Activated naive CD4-positive, alpha-beta T cell treated with anti-CD3 and anti-CD28 coated beads, Interleukin-2, amount 10 ng/mL, durations not matched to agents 7 days and 5 days (primary cell): ENCODE results near the gene TMEM72.

Experiments used
- CTCF ChIA-PET: fragments of 350-600 bp; sonication (Branson Sonifier 250); formaldehyde crosslinking; loops from one replicate; lab custom pipeline; 2021; ENCODE audit warnings: antibody characterized with exemption; lab: Charles Lee
- DNase-seq: peaks from one replicate; pipeline ENCODE4 v3.0.0-alpha.2; 2020
- H3K27ac Mint-ChIP-seq: one replicate; pipeline ENCODE4 v1.8.0; 2021; ENCODE audit warnings: mild to moderate bottlenecking, moderate library complexity, mixed read lengths
- H3K27me3 Mint-ChIP-seq: one replicate; pipeline ENCODE4 v1.8.0; 2021; ENCODE audit warnings: mild to moderate bottlenecking, mixed read lengths
- H3K36me3 Mint-ChIP-seq: one replicate; pipeline ENCODE4 v1.8.0; 2021; ENCODE audit warnings: mixed read lengths
- H3K4me1 Mint-ChIP-seq: one replicate; pipeline ENCODE4 v1.8.0; 2021; ENCODE audit warnings: mixed read lengths
- H3K4me3 Mint-ChIP-seq: one replicate; pipeline ENCODE4 v1.8.0; 2021; ENCODE audit warnings: mild to moderate bottlenecking, moderate library complexity, mixed read lengths
- H3K9me3 Mint-ChIP-seq: one replicate; pipeline ENCODE4 v1.8.0; 2021; ENCODE audit warnings: mixed read lengths

The TMEM72 gene

GRCh38 chr10:44979281-44980191 lies 68.4 kb downstream of the TMEM72 start:
- Mint-ChIP-seq H3K36me3 (no peaks in the 10 kb centered on the region), H3K4me3 (no peak overlapping the region), H3K9me3 (no peaks in the 10 kb centered on the region), H3K27me3 (peaks cover 18% of the 10 kb centered on the region), H3K27ac (peak overlapping the region; percentile 11), H3K4me1 (peaks cover 16% of the 10 kb centered on the region)
- CTCF ChIA-PET, result interaction anchor here (0.8 to 2.2 kb wide), 7 partner anchors 10 to 47 kb away, joined by 3 to 11 read pairs (median 3); partner anchors contain the start of gene ZNF22
- no peak for DNase-seq

DNA sequence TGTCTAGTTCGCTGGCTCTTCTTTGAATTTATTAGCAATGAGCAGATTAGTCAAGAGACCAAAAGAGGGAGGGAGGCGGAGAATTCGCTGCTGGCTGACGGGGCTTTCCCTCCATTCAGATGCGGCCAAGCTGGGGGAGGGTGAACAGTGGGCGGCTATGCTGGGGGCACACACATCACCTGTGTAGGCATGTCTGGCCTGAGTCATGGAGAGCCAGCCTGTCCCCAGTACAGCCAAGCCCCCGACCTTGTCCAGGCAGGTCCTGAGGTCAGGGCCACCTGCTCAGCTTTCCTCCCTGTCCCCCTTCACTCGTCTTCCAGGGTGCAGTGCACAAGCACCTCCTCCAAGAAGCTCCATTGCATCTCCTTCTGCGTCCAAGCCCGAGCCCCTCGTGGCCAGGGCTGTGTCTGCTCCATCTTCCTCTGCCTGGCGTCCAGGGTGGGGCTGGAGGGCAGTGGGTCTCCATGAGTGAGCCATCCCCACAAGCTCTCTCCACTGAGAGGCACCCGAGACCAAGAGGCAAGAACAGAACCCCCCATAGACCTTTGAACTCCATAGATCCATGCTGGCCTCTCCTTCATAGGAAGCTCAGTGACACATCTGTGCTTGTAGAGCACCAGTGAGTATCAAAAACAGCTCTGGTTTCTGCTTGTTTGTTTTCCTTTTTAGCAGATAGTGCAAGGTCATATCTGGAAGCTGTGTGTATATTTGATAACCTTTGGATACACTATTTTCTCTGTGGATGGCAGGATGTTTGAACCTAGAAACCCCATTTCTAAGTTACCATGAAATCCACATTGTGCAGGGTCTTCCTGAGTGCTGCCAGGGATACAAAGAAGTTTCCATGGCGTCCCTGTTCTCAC lies 69.4 kb downstream of the TMEM72 start:
- no peak for DNase-seq
- no peak overlapping the region for H3K27ac Mint-ChIP-seq
- CTCF ChIA-PET, result interaction anchor here (0.9 to 2.2 kb wide), 5 partner anchors 12 to 48 kb away, joined by 3 to 10 read pairs (median 6); no protein-coding TSS in a partner anchor
- H3K36me3 Mint-ChIP-seq, result no peaks in the 10 kb centered on the region
- H3K27me3 Mint-ChIP-seq, result peaks cover 24% of the 10 kb centered on the region
- H3K4me3 Mint-ChIP-seq, result no peak overlapping the region
- peaks cover 13% of the 10 kb centered on the region for H3K4me1 Mint-ChIP-seq
- H3K9me3 Mint-ChIP-seq, result no peaks in the 10 kb centered on the region

DNA sequence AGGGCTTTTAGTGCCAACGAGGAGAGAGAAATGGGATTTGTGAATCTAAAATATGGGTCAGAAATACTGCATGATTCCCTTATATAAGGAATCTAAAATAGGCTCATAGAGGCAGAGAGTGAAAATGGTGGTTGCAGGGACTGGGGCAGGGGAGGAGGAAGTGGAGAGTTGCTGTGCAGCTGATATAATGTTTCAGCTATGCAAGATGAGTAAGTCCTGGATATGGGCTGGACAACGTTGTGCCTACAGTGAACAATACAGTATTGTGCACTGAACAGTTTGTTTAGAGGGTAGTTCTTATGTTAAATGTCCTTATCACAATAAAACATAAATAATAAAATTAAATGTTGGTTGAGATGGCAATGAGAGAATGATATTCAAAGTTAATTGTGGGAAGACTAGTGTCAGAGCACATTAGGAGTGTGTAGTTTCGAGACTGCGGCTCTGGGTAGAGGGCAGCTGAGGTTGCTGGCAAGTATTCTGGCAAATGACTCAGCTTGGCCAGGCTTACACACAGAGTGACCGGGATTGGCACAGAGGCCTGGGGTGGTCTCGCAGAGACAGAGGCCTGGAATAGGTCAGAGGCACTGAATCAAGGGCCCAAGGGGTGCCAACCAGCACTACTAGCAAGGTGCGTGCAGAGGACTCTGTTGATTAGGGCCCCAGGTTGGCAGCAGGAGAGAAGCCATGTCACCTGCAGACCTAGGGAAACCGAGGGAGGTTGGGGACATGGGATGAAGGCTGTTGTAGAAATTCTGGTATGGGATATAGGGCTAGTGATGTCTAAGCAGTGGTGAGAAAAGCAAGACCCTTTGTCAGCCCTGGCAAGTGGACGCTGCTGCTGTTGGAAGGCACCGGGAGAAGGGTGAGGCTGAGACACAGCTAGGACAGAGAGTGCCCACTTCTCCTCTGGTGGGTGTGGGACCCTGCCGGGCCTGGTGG lies 70.3 kb downstream of the TMEM72 start:
- Mint-ChIP-seq H3K27ac (no peak overlapping the region), H3K36me3 (no peaks in the 10 kb centered on the region), H3K4me1 (peaks cover 12% of the 10 kb centered on the region), H3K9me3 (no peaks in the 10 kb centered on the region), H3K27me3 (peaks cover 29% of the 10 kb centered on the region), H3K4me3 (no peak overlapping the region)
- no peak for DNase-seq
- CTCF ChIA-PET, result interaction anchor here (0.9 to 2.2 kb wide), 4 partner anchors 13 to 49 kb away, joined by 3 to 10 read pairs (median 6); no protein-coding TSS in a partner anchor

DNA sequence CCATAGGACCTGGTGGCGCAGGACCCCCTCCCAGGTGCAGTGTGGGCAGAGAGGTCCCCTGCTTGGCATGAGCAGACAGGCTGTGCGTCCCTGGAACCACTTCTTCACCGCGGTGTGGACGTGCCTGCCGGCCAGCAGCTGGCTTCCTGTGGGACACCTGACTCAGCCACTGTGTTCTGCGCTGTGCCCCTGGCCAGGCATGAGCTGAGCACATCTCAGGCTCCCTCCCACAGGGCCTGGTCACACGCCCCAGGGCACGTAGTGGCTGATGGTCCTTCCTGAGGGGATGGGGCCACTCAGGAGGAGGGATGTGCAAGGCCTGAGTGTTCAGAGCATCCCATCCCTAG lies 71.0 kb downstream of the TMEM72 start:
- Mint-ChIP-seq H3K4me1 (peaks cover 11% of the 10 kb centered on the region), H3K4me3 (no peak overlapping the region), H3K36me3 (no peaks in the 10 kb centered on the region), H3K27ac (no peak overlapping the region), H3K9me3 (no peaks in the 10 kb centered on the region), H3K27me3 (peaks cover 31% of the 10 kb centered on the region)
- no peak for DNase-seq
- CTCF ChIA-PET, result no interaction called here

GRCh38 chr10:44982496-44982895 lies 71.4 kb downstream of the TMEM72 start:
- Mint-ChIP-seq H3K4me1 (peaks cover 10% of the 10 kb centered on the region), H3K27ac (no peak overlapping the region), H3K27me3 (peaks cover 31% of the 10 kb centered on the region), H3K4me3 (no peak overlapping the region), H3K36me3 (no peaks in the 10 kb centered on the region), H3K9me3 (no peaks in the 10 kb centered on the region)
- no peak for DNase-seq
- CTCF ChIA-PET, result no interaction called here

DNA sequence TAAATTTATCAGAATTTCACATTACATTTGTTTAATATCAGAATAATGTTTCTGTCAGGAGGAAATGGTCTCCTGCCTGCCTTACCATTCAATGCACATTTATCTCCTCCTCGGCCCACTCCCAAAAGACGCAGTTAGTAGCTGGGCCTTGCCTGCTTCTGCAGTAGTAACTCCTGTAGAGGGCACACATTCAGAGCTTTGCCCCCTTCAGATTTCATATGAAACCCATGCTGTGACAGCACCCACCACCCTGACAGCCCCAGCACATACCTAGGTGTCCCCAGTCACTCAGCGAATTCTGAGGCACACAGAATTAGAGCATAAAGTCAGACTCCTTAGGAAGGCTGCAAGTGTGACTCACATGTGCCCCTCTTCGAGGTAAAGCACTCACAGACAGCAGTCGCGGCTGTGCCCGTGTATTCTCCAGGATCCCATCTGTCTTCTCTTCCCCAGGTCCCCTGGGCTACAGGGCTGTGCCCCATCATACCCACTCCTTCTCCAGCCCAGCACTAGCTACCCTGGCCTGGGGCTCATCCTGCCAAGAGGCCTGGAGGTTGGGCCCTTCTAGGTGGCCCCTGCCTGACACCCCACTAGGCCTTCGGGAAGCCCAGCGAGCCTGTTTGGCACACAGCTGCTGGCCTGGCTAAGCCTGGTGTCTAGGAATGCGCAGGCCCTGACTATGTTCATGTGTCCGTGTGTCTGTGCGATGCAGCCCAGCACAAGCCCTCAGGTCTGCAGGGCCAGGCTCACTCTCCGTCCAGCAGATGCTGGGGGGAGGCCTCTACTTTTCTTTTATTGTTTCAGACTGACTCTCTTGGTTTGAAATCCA lies 72.1 kb downstream of the TMEM72 start:
- no peak overlapping the region for H3K4me3 Mint-ChIP-seq

GRCh38 chr10:44983895-44984278 lies 72.8 kb downstream of the TMEM72 start:
- no peak overlapping the region for H3K27ac Mint-ChIP-seq
- no peaks in the 10 kb centered on the region for H3K9me3 Mint-ChIP-seq
- peaks cover 2% of the 10 kb centered on the region for H3K4me1 Mint-ChIP-seq
- H3K27me3 Mint-ChIP-seq, result peaks cover 35% of the 10 kb centered on the region
- no peaks in the 10 kb centered on the region for H3K36me3 Mint-ChIP-seq
- CTCF ChIA-PET, result no interaction called here
- no peak overlapping the region for H3K4me3 Mint-ChIP-seq
- no peak for DNase-seq

More for the DNA sequence above, 72.1 kb downstream of the TMEM72 start:
- DNase-seq, result no peak
- Mint-ChIP-seq H3K27ac (no peak overlapping the region), H3K4me1 (peaks cover 7% of the 10 kb centered on the region), H3K27me3 (peaks cover 34% of the 10 kb centered on the region), H3K36me3 (no peaks in the 10 kb centered on the region), H3K9me3 (no peaks in the 10 kb centered on the region)
- CTCF ChIA-PET, result no interaction called here

DNA sequence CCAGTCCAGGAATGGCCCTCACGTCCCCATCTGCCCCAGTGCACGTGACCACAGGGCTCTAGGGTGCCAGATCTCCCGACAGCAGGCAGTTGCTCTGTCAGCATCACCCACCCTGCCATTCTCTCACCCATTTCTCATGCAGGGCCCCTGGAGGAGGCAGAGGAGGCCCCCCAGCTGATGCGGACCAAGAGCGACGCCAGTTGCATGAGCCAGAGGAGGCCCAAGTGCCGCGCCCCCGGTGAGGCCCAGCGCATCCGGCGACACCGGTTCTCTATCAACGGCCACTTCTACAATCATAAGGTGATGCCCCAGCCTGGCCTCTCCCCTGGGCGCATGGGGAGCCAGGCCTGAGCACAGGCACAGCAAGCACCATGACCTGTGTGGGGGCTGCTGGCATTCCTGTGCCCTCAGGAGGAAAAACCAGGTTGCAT lies 73.5 kb downstream of the TMEM72 start:
- H3K27ac Mint-ChIP-seq, result no peak overlapping the region
- no peak overlapping the region for H3K4me3 Mint-ChIP-seq
- H3K4me1 Mint-ChIP-seq, result peaks cover 2% of the 10 kb centered on the region

DNA sequence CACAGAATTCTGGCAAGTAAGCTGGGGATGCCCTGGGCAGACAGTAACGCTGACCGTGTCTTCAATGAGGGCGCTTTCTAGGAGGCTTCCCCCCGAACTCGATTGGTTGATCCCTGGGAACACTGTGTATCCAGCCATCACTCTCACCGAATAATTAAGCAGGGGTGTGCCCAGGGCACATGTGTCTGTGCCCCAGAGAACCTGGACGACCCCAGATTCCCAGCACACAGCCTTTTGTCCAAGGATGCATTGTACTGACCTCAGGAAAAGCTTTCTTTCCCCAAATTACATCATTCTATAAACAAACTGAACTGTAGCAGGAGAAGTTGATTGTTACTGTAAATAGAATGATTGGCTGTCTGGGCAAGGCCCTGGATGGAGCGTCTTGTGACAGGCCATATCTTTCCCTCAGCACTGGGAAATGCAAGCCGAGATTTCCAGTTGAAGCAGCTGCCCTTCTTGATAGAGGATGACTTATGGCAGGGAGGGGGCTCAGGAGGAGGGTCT lies 74.1 kb downstream of the TMEM72 start:
- no peaks in the 10 kb centered on the region for H3K36me3 Mint-ChIP-seq
- no peak for DNase-seq
- CTCF ChIA-PET, result no interaction called here
- H3K9me3 Mint-ChIP-seq, result no peaks in the 10 kb centered on the region
- H3K4me1 Mint-ChIP-seq, result peaks cover 2% of the 10 kb centered on the region
- no peak overlapping the region for H3K4me3 Mint-ChIP-seq
- peaks cover 37% of the 10 kb centered on the region for H3K27me3 Mint-ChIP-seq
- H3K27ac Mint-ChIP-seq, result no peak overlapping the region

More for the DNA sequence above, 73.5 kb downstream of the TMEM72 start:
- Mint-ChIP-seq H3K27me3 (peaks cover 35% of the 10 kb centered on the region), H3K36me3 (no peaks in the 10 kb centered on the region), H3K9me3 (no peaks in the 10 kb centered on the region)
- CTCF ChIA-PET, result no interaction called here
- no peak for DNase-seq

- H3K27ac Mint-ChIP-seq, result no peak overlapping the region
- no peaks in the 10 kb centered on the region for H3K36me3 Mint-ChIP-seq
- CTCF ChIA-PET, result interaction anchor here (2.3 kb wide), 1 partner anchor 54 kb away, joined by 11 read pairs; no protein-coding TSS in a partner anchor
- H3K4me1 Mint-ChIP-seq, result peaks cover 2% of the 10 kb centered on the region
- peaks cover 41% of the 10 kb centered on the region for H3K27me3 Mint-ChIP-seq
- DNase-seq, result no peak
- H3K9me3 Mint-ChIP-seq, result no peaks in the 10 kb centered on the region
- no peak overlapping the region for H3K4me3 Mint-ChIP-seq
Measured at GRCh38 chr10:44986179-44986578, 75.0 kb downstream of the TMEM72 start.
